ENCODE results near the gene COL4A2.

The COL4A2 gene

GRCh38 chr13:110402299-110403069 is 95.4 kb downstream of the COL4A2 start:
- H3K4me1 Mint-ChIP-seq: peaks cover 5% of the 10 kb centered on the region
- no peak overlapping the region for H3K27ac Mint-ChIP-seq
- no peak overlapping the region for H3K4me3 Mint-ChIP-seq
- ATAC-seq (peak; percentile 41), DNase-seq (ENCODE audit: low spot score in 2 of 2) (no peak)
- H3K36me3 Mint-ChIP-seq: no peaks in the 10 kb centered on the region
- H3K9me3 Mint-ChIP-seq: no peaks in the 10 kb centered on the region

- ATAC-seq (no peak), DNase-seq (ENCODE audit: low spot score in 2 of 2) (no peak)
- Mint-ChIP-seq H3K9me3 (no peaks in the 10 kb centered on the region), H3K4me1 (peaks cover 7% of the 10 kb centered on the region), H3K4me3 (no peak overlapping the region), H3K36me3 (no peaks in the 10 kb centered on the region), H3K27ac (no peak overlapping the region)
Measured at GRCh38 chr13:110403315-110403714, 96.2 kb downstream of the COL4A2 start.

GRCh38 chr13:110403721-110404120 is 96.6 kb downstream of the COL4A2 start:
- no peak overlapping the region for H3K27ac Mint-ChIP-seq
- ATAC-seq (no peak), DNase-seq (ENCODE audit: low spot score in 2 of 2) (no peak)
- H3K9me3 Mint-ChIP-seq: no peaks in the 10 kb centered on the region
- no peak overlapping the region for H3K4me3 Mint-ChIP-seq
- no peaks in the 10 kb centered on the region for H3K36me3 Mint-ChIP-seq
- H3K4me1 Mint-ChIP-seq: peaks cover 7% of the 10 kb centered on the region

GRCh38 chr13:110404321-110404720 is 97.2 kb downstream of the COL4A2 start:
- H3K27ac Mint-ChIP-seq: no peak overlapping the region
- ATAC-seq: no peak
- DNase-seq (ENCODE audit: low spot score in 2 of 2): no peak
- H3K4me3 Mint-ChIP-seq: no peak overlapping the region
- no peaks in the 10 kb centered on the region for H3K9me3 Mint-ChIP-seq
- no peaks in the 10 kb centered on the region for H3K36me3 Mint-ChIP-seq
- H3K4me1 Mint-ChIP-seq: peaks cover 7% of the 10 kb centered on the region

- Mint-ChIP-seq H3K36me3 (no peaks in the 10 kb centered on the region), H3K4me3 (no peak overlapping the region), H3K27ac (no peak overlapping the region), H3K9me3 (no peaks in the 10 kb centered on the region), H3K4me1 (peaks cover 7% of the 10 kb centered on the region)
- DNase-seq (ENCODE audit: low spot score in 2 of 2) (no peak), ATAC-seq (peak; percentile 35)
Measured at GRCh38 chr13:110405597-110406450, 98.7 kb downstream of the COL4A2 start.

DNA sequence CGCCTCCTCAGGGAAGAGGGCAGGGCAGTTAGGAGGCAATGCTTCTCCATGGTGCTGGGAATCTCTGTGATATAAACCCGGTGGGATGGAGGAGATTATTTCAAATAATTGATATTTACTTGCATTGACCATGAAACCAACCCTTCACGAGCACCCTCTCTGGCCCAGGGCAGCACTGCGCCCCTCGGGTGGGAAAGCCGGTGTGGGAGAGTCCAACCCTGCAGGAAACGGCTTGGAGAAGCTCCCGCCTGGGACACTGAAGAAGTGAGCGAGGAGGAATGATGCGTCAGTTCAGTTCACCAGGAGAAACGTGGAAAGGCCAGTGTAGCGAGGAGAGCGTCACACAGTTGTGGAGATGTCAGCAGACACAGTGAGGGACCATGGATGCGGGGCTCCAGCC is 99.9 kb downstream of the COL4A2 start:
- H3K9me3 Mint-ChIP-seq: no peaks in the 10 kb centered on the region
- peaks cover 7% of the 10 kb centered on the region for H3K4me1 Mint-ChIP-seq
- H3K4me3 Mint-ChIP-seq: no peak overlapping the region
- no peak overlapping the region for H3K27ac Mint-ChIP-seq
- DNase-seq (ENCODE audit: low spot score in 2 of 2) (no peak), ATAC-seq (no peak)
- H3K36me3 Mint-ChIP-seq: no peaks in the 10 kb centered on the region

DNA sequence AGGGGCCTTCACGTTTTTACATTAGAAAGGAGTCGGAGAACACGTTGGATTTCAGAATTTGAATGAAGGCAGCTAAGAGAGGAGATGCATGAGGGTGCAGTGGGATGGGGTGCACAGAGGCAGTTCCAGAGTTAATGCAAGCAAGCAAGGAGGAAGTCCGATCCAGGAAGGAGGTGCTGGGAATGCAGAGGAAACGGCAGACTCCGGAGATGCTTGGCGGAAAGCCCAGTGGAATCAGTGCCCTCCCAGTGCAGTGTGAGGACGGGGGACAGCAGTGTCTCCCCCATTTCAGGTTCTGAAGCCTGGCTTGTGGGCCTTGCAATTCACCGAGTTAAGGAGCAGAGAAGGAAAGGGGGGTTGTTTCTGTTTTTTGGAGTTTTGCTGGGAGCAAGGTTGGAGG is 100.4 kb downstream of the COL4A2 start:
- DNase-seq (ENCODE audit: low spot score in 2 of 2) (no peak), ATAC-seq (no peak)
- Mint-ChIP-seq H3K4me1 (peaks cover 7% of the 10 kb centered on the region), H3K4me3 (no peak overlapping the region), H3K36me3 (no peaks in the 10 kb centered on the region), H3K27ac (no peak overlapping the region), H3K9me3 (no peaks in the 10 kb centered on the region)

GRCh38 chr13:110408286-110408685 is 101.2 kb downstream of the COL4A2 start:
- Mint-ChIP-seq H3K27ac (no peak overlapping the region), H3K4me3 (no peak overlapping the region), H3K9me3 (no peaks in the 10 kb centered on the region), H3K4me1 (peaks cover 7% of the 10 kb centered on the region), H3K36me3 (no peaks in the 10 kb centered on the region)
- ATAC-seq: no peak
- DNase-seq (ENCODE audit: low spot score in 2 of 2): no peak

DNA sequence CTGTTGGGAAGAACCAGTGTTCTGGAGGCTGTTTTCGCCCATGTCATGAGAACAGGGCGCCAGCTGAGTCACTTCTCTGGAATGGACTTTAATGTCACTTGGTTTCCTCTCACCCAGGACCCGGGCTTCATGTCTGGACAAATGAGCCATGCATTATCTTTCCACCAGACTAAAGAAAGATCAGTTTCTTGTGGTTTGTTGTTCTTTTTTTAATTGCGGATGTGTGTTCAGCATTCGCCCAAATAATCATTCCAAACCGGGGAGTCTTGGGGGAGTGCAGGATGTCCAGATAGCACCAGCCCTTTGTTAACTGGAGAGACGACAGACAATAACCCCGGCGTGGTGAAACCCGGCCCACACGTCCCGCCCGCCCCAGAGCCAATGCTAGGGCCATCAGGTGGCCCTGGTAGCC is 102.5 kb downstream of the COL4A2 start:
- no peak for ATAC-seq
- H3K4me1 Mint-ChIP-seq: peaks cover 7% of the 10 kb centered on the region
- H3K36me3 Mint-ChIP-seq: no peaks in the 10 kb centered on the region
- H3K4me3 Mint-ChIP-seq: no peak overlapping the region
- H3K9me3 Mint-ChIP-seq: no peaks in the 10 kb centered on the region
- no peak for DNase-seq (ENCODE audit: low spot score in 2 of 2)
- H3K27ac Mint-ChIP-seq: no peak overlapping the region

DNA sequence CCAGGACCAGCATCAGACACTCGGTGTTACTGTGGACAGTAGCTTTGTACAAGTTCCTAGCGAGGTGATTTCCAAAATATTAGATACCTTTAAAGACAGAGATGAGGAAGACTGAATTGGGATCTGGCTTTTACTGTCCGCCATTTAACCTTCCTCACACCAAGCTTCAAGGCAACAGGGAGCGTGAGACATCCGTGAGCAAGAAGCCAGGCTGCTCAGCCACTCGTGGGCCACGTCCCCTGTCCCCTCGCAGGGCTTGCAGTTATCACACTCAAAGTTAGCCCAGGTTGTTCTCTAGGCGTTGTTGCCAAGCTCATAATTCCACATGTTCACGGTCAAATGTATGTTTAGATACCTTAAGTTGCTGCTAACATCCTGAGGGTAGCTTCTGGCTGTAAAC is 102.9 kb downstream of the COL4A2 start:
- Mint-ChIP-seq H3K4me1 (peaks cover 7% of the 10 kb centered on the region), H3K27ac (no peak overlapping the region), H3K36me3 (no peaks in the 10 kb centered on the region), H3K4me3 (no peak overlapping the region), H3K9me3 (no peaks in the 10 kb centered on the region)
- ATAC-seq (no peak), DNase-seq (ENCODE audit: low spot score in 2 of 2) (no peak)

DNA sequence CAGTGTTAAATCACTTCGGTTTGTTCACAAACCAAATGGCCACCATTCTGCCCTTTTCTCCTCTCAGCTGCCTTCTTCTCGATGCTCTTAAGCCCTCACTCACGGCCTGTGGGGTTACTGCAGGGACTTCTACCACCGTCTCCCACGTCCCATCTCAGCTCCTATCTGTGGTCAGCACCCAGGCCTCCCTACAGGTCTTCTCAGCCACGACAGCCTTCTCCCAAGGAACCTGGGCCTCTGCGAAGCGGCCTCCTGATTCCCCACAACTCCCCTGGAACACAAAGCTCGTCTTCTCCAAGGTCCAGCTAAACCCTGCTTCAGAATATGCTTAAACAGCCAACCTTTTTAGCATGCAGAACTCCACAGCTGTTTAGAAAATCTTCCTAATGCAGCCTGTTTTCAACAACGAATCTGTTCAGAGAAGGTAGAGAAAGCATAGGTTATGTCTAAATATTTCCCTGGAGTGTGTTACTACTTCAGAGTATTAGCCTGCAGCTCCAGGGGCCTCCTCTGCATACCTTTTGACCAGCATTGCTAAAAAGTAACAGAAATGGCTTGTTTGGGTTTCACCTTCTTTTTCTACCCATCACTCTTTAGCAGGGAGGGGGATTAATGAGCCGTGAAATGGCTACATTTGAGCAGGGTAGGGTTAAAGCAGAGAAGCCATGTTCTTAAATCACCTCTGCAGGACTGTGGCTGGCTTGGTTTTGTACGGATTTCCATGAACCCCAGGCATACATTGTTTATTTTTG is 104.0 kb downstream of the COL4A2 start:
- DNase-seq (ENCODE audit: low spot score in 2 of 2): no peak
- ATAC-seq: no peak
- Mint-ChIP-seq H3K27ac (no peak overlapping the region), H3K4me3 (no peak overlapping the region), H3K9me3 (no peaks in the 10 kb centered on the region), H3K4me1 (peaks cover 7% of the 10 kb centered on the region), H3K36me3 (no peaks in the 10 kb centered on the region)

- ATAC-seq (no peak), DNase-seq (ENCODE audit: low spot score in 2 of 2) (no peak)
- H3K27ac Mint-ChIP-seq: no peak overlapping the region
- peaks cover 7% of the 10 kb centered on the region for H3K4me1 Mint-ChIP-seq
- H3K36me3 Mint-ChIP-seq: no peaks in the 10 kb centered on the region
- no peaks in the 10 kb centered on the region for H3K9me3 Mint-ChIP-seq
- H3K4me3 Mint-ChIP-seq: no peak overlapping the region
Measured at GRCh38 chr13:110411688-110412059, 104.6 kb downstream of the COL4A2 start.

DNA sequence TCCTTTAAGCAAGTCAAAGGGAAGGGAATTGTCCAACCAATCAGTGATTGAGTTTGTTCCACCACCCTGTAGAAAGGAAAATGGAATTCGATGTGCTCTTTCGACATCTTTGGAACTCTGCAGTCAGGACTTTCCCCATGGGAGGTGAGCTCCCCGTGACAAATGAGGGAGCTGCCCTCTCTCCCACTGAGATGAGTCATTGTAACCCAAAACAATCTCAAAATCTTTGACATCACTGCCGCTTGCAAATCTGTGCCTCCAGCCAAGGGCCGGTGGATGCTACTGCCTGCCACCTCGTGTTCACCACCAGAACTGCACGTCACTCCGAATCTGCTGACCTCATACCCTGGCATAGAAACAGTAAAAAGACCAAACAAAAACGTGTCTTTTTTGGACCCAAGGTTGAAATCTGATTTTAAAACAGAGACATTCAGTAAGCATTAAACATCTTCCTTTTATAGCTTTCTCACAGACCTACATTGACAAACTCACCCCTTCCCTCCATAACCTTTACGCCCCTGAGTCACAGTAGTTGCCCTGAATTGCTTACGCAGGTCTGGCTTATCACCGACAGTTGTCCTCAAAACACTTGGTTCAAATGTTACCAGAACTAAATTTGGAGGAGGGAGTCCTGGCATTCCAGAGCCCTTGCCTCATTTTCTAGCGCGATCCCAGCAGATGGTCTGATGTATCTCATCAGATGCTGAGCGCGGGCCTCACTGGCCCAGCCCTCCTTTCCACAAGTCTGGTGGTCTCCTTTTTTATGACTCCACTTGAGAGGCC is 105.2 kb downstream of the COL4A2 start:
- peak; percentile 68 for ATAC-seq
- H3K27ac Mint-ChIP-seq: no peak overlapping the region
- H3K36me3 Mint-ChIP-seq: no peaks in the 10 kb centered on the region
- H3K4me1 Mint-ChIP-seq: peaks cover 4% of the 10 kb centered on the region
- no peak overlapping the region for H3K4me3 Mint-ChIP-seq
- H3K9me3 Mint-ChIP-seq: no peaks in the 10 kb centered on the region
- peak; percentile 23 to 77 for DNase-seq (ENCODE audit: low spot score in 2 of 2)

DNA sequence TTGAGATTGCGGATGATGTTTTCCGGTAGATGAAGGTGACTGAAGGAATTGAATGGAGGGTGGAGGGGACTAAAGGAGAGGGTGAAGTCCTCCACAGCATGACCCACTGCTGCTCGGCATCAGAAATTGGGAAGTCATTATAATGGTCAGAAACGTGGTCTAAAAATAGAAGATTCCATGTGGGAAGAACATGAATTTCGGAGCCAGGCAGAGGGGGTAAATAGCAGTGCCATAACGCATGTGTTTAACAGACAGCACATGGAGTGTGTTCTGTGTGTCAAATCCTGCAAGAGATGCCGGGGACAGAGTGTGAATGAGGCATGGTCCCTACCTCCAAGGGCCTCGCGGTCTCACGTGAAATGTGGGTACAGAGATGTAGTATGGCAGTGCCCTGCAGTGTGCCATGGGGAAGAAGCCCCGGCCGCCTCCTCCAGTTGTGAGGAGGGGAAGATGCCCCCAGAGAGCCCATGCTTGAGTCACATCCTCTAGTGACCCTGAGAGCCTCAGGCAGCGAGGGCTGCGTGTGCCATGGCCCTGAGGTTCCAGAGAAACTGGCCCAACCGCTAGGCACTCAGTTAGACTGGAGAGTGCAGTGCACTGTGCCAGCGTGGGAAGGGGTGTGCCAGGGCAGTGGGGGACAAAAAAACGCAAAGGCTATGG is 106.1 kb downstream of the COL4A2 start:
- Mint-ChIP-seq H3K9me3 (no peaks in the 10 kb centered on the region), H3K4me3 (no peak overlapping the region), H3K27ac (no peak overlapping the region), H3K36me3 (no peaks in the 10 kb centered on the region), H3K4me1 (no peaks in the 10 kb centered on the region)
- ATAC-seq: no peak
- DNase-seq (ENCODE audit: low spot score in 2 of 2): no peak

Measured in stimulated activated effector memory CD8-positive, alpha-beta T cell treated with anti-CD3 and anti-CD28 coated beads, Interleukin-12 subunit alpha, Interleukin-12 subunit beta, amount 100 ng/mL, for 72 hours (primary cell).